Measurements from ENCODE around the gene CDK14.

The CDK14 gene

GRCh38 chr7:90690159-90690858 is 94.2 kb downstream of the CDK14 start:
- Histone ChIP-seq H3K4me1 (ENCODE audit: control insufficient read depth, insufficient read depth, low read length) (no peaks in the 10 kb centered on the region), H3K27me3 (ENCODE audit: control insufficient read depth, insufficient read depth, low read length) (no peaks in the 10 kb centered on the region), H3K36me3 (ENCODE audit: control insufficient read depth, insufficient read depth, low read length) (no peaks in the 10 kb centered on the region), H3K9ac (ENCODE audit: low read depth, low read length) (no peak overlapping the region), H3K9me3 (ENCODE audit: control insufficient read depth, insufficient read depth, low read length) (no peaks in the 10 kb centered on the region), H3K4me3 (ENCODE audit: low read depth, low read length) (no peak overlapping the region)

- Histone ChIP-seq H3K36me3 (ENCODE audit: control insufficient read depth, insufficient read depth, low read length) (no peaks in the 10 kb centered on the region), H3K9ac (ENCODE audit: low read depth, low read length) (no peak overlapping the region), H3K27me3 (ENCODE audit: control insufficient read depth, insufficient read depth, low read length) (no peaks in the 10 kb centered on the region), H3K9me3 (ENCODE audit: control insufficient read depth, insufficient read depth, low read length) (no peaks in the 10 kb centered on the region), H3K4me1 (ENCODE audit: control insufficient read depth, insufficient read depth, low read length) (no peaks in the 10 kb centered on the region), H3K4me3 (ENCODE audit: low read depth, low read length) (no peak overlapping the region)
Observed at GRCh38 chr7:90692396-90692795, 96.3 kb downstream of the CDK14 start.

GRCh38 chr7:90692947-90693346 is 96.8 kb downstream of the CDK14 start:
- Histone ChIP-seq H3K9me3 (ENCODE audit: control insufficient read depth, insufficient read depth, low read length) (no peaks in the 10 kb centered on the region), H3K4me3 (ENCODE audit: low read depth, low read length) (no peak overlapping the region), H3K4me1 (ENCODE audit: control insufficient read depth, insufficient read depth, low read length) (no peaks in the 10 kb centered on the region), H3K27me3 (ENCODE audit: control insufficient read depth, insufficient read depth, low read length) (no peaks in the 10 kb centered on the region), H3K9ac (ENCODE audit: low read depth, low read length) (no peak overlapping the region), H3K36me3 (ENCODE audit: control insufficient read depth, insufficient read depth, low read length) (no peaks in the 10 kb centered on the region)

GRCh38 chr7:90693939-90694338 is 97.8 kb downstream of the CDK14 start:
- H3K4me1 ChIP-seq (ENCODE audit: control insufficient read depth, insufficient read depth, low read length) = no peaks in the 10 kb centered on the region
- H3K27me3 ChIP-seq (ENCODE audit: control insufficient read depth, insufficient read depth, low read length) = no peaks in the 10 kb centered on the region
- H3K4me3 ChIP-seq (ENCODE audit: low read depth, low read length) = no peak overlapping the region
- no peak overlapping the region for H3K9ac ChIP-seq (ENCODE audit: low read depth, low read length)
- H3K36me3 ChIP-seq (ENCODE audit: control insufficient read depth, insufficient read depth, low read length) = no peaks in the 10 kb centered on the region
- no peaks in the 10 kb centered on the region for H3K9me3 ChIP-seq (ENCODE audit: control insufficient read depth, insufficient read depth, low read length)

GRCh38 chr7:90698616-90699015 is 102.5 kb downstream of the CDK14 start:
- Histone ChIP-seq H3K4me1 (ENCODE audit: control insufficient read depth, insufficient read depth, low read length) (peaks cover 2% of the 10 kb centered on the region), H3K9me3 (ENCODE audit: control insufficient read depth, insufficient read depth, low read length) (no peaks in the 10 kb centered on the region), H3K9ac (ENCODE audit: low read depth, low read length) (no peak overlapping the region), H3K27me3 (ENCODE audit: control insufficient read depth, insufficient read depth, low read length) (no peaks in the 10 kb centered on the region), H3K4me3 (ENCODE audit: low read depth, low read length) (no peak overlapping the region), H3K36me3 (ENCODE audit: control insufficient read depth, insufficient read depth, low read length) (no peaks in the 10 kb centered on the region)

GRCh38 chr7:90701021-90701420 is 104.9 kb downstream of the CDK14 start:
- H3K4me3 ChIP-seq (ENCODE audit: low read depth, low read length) = no peak overlapping the region
- no peaks in the 10 kb centered on the region for H3K9me3 ChIP-seq (ENCODE audit: control insufficient read depth, insufficient read depth, low read length)
- H3K9ac ChIP-seq (ENCODE audit: low read depth, low read length) = no peak overlapping the region
- no peaks in the 10 kb centered on the region for H3K36me3 ChIP-seq (ENCODE audit: control insufficient read depth, insufficient read depth, low read length)
- H3K27me3 ChIP-seq (ENCODE audit: control insufficient read depth, insufficient read depth, low read length) = no peaks in the 10 kb centered on the region
- H3K4me1 ChIP-seq (ENCODE audit: control insufficient read depth, insufficient read depth, low read length) = peaks cover 2% of the 10 kb centered on the region

GRCh38 chr7:90701771-90702170 is 105.7 kb downstream of the CDK14 start:
- Histone ChIP-seq H3K36me3 (ENCODE audit: control insufficient read depth, insufficient read depth, low read length) (no peaks in the 10 kb centered on the region), H3K27me3 (ENCODE audit: control insufficient read depth, insufficient read depth, low read length) (no peaks in the 10 kb centered on the region), H3K4me1 (ENCODE audit: control insufficient read depth, insufficient read depth, low read length) (peaks cover 2% of the 10 kb centered on the region), H3K9ac (ENCODE audit: low read depth, low read length) (no peak overlapping the region), H3K9me3 (ENCODE audit: control insufficient read depth, insufficient read depth, low read length) (no peaks in the 10 kb centered on the region), H3K4me3 (ENCODE audit: low read depth, low read length) (no peak overlapping the region)

- H3K27me3 ChIP-seq (ENCODE audit: control insufficient read depth, insufficient read depth, low read length) = no peaks in the 10 kb centered on the region
- H3K9ac ChIP-seq (ENCODE audit: low read depth, low read length) = no peak overlapping the region
- H3K36me3 ChIP-seq (ENCODE audit: control insufficient read depth, insufficient read depth, low read length) = no peaks in the 10 kb centered on the region
- H3K4me3 ChIP-seq (ENCODE audit: low read depth, low read length) = no peak overlapping the region
- no peaks in the 10 kb centered on the region for H3K9me3 ChIP-seq (ENCODE audit: control insufficient read depth, insufficient read depth, low read length)
- peaks cover 13% of the 10 kb centered on the region for H3K4me1 ChIP-seq (ENCODE audit: control insufficient read depth, insufficient read depth, low read length)
Observed at GRCh38 chr7:90705391-90706071, 109.4 kb downstream of the CDK14 start.

GRCh38 chr7:90706072-90706716 is 110.1 kb downstream of the CDK14 start:
- Histone ChIP-seq H3K27me3 (ENCODE audit: control insufficient read depth, insufficient read depth, low read length) (no peaks in the 10 kb centered on the region), H3K4me3 (ENCODE audit: low read depth, low read length) (no peak overlapping the region), H3K9ac (ENCODE audit: low read depth, low read length) (no peak overlapping the region), H3K4me1 (ENCODE audit: control insufficient read depth, insufficient read depth, low read length) (peaks cover 13% of the 10 kb centered on the region), H3K36me3 (ENCODE audit: control insufficient read depth, insufficient read depth, low read length) (no peaks in the 10 kb centered on the region), H3K9me3 (ENCODE audit: control insufficient read depth, insufficient read depth, low read length) (no peaks in the 10 kb centered on the region)

GRCh38 chr7:90708841-90709317 is 112.8 kb downstream of the CDK14 start:
- Histone ChIP-seq H3K9me3 (ENCODE audit: control insufficient read depth, insufficient read depth, low read length) (no peaks in the 10 kb centered on the region), H3K4me1 (ENCODE audit: control insufficient read depth, insufficient read depth, low read length) (peaks cover 11% of the 10 kb centered on the region), H3K27me3 (ENCODE audit: control insufficient read depth, insufficient read depth, low read length) (no peaks in the 10 kb centered on the region), H3K36me3 (ENCODE audit: control insufficient read depth, insufficient read depth, low read length) (no peaks in the 10 kb centered on the region), H3K9ac (ENCODE audit: low read depth, low read length) (no peak overlapping the region), H3K4me3 (ENCODE audit: low read depth, low read length) (no peak overlapping the region)

GRCh38 chr7:90709501-90710465 is 113.7 kb downstream of the CDK14 start:
- H3K36me3 ChIP-seq (ENCODE audit: control insufficient read depth, insufficient read depth, low read length) = no peaks in the 10 kb centered on the region
- no peaks in the 10 kb centered on the region for H3K9me3 ChIP-seq (ENCODE audit: control insufficient read depth, insufficient read depth, low read length)
- no peak overlapping the region for H3K9ac ChIP-seq (ENCODE audit: low read depth, low read length)
- H3K4me1 ChIP-seq (ENCODE audit: control insufficient read depth, insufficient read depth, low read length) = peaks cover 11% of the 10 kb centered on the region
- H3K27me3 ChIP-seq (ENCODE audit: control insufficient read depth, insufficient read depth, low read length) = no peaks in the 10 kb centered on the region
- H3K4me3 ChIP-seq (ENCODE audit: low read depth, low read length) = no peak overlapping the region

All from iPS-15b (cell line).